Transverse colon (tissue), 4 donors: ENCODE measurements around the gene MINDY1.

Experiments used
- EP300 ChIP-seq: sonication (generic); formaldehyde crosslinking; IDR thresholded peaks from one replicate; pipeline ENCODE4 v1.6.1; 2017; ENCODE audit warnings: antibody characterized with exemption, low read depth
- POLR2A ChIP-seq: fragments of 450-650 bp; IDR thresholded peaks from one replicate; pipeline ENCODE4 v1.6.1; 2016; ENCODE audit warnings: antibody characterized with exemption, mild to moderate bottlenecking, moderate library complexity
- POLR2AphosphoS5 ChIP-seq, 3 donors: sonication (generic); formaldehyde crosslinking; IDR thresholded peaks; one replicate each; pipeline ENCODE4 v1.6.1; 2016; ENCODE audit warnings: antibody characterized with exemption in 3 of 3
- TF ChIP-seq, protein P1 (sequence below), 5 experiments: fragments of 200-600 bp in 3 of 5; fragments of 450-650 bp in 2 of 5; sonication (generic) in 3 of 5; IDR thresholded peaks; 1 replicate in 2 of 5; 2 replicates in 3 of 5; pipeline ENCODE4 v1.5.1; 2016 to 2017; ENCODE audit warnings: antibody characterized with exemption in 5 of 5, inconsistent platforms in 3 of 5, mild to moderate bottlenecking in 2 of 5, moderate library complexity in 1 of 5

DNA sequence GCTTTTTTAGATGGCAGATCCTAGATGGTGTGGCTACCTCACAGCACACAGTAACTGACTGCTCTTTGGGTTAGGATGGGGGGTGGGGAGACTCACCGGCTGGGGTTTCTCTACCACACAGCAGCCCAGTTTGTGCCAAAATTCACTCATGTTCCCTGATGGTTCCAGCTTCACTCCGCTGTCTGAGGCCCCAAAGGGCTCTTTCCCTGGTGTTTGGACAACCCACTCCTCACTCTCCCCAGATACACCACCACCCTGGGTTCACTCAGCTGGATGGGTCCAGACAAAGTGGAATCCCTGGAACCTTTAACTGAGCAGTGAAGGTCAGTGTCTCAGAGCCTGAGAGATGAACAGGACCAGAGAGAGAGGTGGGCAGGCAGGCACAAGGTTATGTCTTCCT lies 48.9 kb upstream of the MINDY1 start:
- TF ChIP-seq, protein P1, sequence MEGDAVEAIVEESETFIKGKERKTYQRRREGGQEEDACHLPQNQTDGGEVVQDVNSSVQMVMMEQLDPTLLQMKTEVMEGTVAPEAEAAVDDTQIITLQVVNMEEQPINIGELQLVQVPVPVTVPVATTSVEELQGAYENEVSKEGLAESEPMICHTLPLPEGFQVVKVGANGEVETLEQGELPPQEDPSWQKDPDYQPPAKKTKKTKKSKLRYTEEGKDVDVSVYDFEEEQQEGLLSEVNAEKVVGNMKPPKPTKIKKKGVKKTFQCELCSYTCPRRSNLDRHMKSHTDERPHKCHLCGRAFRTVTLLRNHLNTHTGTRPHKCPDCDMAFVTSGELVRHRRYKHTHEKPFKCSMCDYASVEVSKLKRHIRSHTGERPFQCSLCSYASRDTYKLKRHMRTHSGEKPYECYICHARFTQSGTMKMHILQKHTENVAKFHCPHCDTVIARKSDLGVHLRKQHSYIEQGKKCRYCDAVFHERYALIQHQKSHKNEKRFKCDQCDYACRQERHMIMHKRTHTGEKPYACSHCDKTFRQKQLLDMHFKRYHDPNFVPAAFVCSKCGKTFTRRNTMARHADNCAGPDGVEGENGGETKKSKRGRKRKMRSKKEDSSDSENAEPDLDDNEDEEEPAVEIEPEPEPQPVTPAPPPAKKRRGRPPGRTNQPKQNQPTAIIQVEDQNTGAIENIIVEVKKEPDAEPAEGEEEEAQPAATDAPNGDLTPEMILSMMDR (IDR thresholded peaks at IDR 0.05) = no peak
- TF ChIP-seq EP300 (no peak), POLR2A (no peak), POLR2AphosphoS5 (IDR thresholded peaks at IDR 0.05) (no peak)
